Stimulated activated CD8-positive, alpha-beta memory T cell treated with anti-CD3 and anti-CD28 coated beads, Interleukin-4, amount 100 ng/mL, for 1 hour (primary cell): ENCODE measurements around the gene GPR183.

Source experiments
- DNase-seq, 2 donors: peaks; one replicate each; pipeline ENCODE4 v3.0.0-alpha.2; 2020; ENCODE audit warnings: low read depth in 2 of 2, low spot score in 1 of 2

The GPR183 gene

DNA sequence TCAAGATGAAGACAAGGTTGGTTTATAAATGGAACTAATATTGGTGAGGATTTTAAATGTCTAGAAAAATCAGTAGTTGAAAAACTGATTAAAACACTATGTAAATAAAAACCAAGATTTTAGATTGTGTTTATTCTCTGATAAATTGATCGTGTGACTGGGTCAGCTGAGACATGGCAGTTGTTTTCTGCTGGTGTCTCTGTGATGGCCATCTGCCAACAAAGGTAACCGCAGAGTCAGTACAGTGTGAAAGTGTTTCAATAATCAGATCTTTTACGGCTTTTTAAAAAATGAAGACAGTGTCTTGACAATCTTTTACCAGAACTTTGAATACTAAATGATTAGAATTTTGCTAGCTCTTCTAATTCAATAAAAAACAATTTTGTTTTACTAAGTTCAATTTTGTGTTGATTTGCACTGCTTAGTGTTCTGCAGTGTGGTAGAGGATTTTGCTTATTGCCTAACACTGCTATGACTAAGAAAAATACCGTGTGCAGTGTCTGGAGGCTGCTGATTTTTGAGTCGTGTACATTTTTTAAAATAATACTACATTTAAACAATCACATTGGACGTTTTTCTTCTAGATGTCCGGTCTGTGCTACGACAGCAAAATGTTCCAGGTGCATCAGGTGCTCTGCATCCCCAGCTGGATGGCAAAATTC, 32.7 kb upstream of the GPR183 start:
- DNase-seq = no peak

DNA sequence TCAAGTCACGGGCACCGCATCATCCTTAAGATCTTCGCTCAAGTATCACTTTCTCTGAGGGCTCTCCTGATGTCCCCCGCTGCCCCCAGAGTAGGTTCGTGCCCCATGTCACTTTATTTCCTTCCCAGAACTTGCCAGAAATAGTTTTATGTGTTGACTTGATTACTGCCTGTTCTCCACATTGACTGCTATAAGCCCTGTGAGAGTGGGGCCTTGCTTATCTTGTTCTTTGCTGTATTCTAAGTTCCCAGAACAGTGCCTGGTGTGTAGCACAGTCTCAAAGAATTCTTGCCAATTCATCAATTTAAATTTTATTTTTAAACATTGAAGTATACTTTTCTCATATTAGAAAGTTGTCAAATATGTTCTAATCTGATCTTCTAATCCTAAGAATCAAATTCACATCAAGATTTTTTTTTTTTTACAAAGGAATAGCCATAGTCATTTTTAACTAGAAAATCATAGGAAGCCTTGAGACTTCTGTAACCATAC, 32.1 kb upstream of the GPR183 start:
- DNase-seq = no peak

DNA sequence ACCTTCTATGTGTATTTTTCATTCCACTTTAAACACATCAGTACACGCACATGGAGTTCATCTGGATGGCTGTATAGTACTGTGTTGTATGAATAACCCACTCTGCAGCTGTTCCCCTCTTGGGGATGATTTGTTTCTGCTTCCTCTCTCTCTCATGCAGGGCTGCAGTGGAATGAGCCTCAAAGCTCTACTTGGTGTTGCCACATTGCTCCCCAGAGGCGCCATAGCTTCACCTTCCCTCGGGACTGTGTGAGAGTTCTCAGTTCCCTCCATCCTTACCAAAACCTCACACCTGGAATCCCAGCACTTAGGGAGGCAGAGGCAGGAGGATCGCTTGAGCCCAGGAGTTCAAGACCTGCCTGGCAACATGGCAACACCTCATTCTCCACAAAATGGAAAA, 28.4 kb upstream of the GPR183 start:
- DNase-seq = no peak

DNA sequence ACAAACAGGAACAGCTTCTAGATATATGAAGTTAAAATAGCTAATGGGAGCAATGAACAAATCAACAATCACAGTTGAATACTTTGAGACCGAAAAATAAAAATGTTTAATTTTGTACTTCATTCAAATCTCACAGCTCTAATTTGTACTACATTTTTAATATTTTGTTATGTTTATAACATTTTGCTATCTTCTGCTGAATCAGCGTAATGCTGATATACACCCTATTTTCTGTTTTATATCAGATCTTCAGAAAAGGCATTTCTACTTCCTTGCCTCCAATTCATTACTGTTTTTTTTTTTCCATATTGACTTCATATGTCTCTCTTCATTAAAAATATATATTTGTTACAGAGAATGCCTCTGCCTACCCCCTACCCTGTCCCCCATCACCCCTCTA, 27.9 kb upstream of the GPR183 start:
- no peak for DNase-seq

DNA sequence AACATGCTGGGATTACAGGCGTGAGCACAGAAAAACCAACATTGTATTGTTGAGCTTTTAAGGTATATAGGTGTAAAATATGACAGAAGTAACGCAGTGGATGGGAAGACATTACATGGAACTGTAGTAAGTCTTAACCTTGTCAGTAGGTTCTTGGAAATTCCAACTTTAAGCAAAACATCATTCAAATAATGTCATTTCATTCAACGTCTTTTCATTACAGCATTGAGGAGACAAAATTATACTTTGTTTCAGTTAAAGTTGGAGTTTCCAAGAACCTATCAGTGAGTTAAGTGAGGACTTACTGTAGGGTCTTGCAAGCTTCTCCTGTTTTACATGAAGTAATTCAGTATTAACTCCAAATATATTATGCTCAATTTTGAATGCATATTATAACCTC, 27.0 kb upstream of the GPR183 start:
- DNase-seq = no peak

DNA sequence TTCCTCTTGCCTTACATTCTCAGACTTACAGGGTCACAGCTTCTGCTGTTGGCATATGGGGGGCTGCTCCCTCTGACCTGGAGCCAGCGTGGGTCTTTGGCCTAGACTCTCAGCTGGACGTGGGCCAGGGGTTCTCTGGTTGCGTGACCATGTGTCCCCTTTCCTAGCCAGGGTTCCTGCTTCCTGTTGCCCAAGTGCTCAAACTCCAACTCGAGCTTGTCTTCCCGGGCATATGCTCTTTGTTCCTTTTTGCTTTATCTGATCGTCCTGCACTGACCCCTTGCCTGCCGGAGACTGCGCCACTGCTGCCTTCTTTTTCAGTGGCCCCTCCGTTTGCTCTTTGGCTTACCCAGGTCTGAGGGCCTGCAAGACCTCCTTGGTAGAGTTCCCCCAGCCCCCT, 25.3 kb upstream of the GPR183 start:
- DNase-seq = no peak

DNA sequence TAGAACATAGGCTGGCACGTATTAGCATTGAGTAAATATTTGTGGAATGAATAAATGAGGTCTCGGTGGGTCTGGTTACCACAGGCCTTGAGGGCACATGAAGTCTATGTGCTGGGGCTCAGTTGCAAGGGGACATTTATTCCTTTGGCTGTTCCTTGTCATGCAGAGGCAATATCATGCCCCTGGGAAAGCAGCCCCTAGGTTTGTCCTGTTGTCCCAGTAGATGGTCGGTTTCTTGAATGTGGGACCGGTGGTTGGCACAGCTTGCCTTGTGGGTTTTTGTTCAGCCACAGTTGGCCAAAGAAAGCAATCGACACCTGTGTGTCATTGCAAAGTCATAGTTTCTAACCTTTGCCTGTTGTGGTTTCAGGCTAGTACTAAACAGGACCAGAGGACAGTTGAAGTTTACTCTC, 24.7 kb upstream of the GPR183 start:
- DNase-seq = no peak

DNA sequence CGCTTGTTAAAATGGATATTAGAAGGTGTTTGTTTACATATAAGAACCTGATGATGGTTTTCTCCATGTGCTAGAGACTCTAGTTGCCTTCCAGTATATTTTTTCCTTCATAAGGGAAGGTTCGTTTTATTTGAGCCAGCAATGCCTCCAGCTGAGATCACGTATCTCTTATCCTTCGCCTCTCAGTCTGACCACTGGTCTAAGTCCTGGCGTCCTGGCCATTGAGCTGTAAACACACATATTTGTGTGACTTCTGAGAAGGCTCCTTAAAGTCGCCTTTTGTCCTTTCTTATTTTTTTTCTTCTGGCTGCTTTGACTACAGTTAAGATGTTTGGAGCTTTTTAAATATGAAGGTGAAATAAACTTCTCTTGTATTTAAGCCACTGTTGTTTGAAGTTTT, 23.7 kb upstream of the GPR183 start:
- no peak for DNase-seq

DNA sequence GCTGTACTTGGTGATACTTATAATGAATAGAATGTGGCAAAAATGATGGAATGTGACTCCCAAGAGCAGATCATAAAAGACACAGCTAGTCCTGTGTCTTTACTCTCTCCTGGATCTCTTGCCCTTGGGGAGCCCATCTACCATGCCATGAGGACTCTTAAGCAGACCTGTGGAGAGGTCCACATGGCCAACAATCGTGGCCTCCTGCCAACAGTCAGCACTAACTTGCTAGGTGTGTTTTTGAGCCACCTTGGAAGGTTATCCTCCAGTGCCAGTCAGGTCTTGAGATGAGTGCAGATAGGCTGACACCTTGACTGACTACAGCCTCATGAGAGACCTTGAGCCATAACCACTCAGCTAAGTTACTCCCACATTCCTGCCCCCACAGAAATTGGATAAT, 22.3 kb upstream of the GPR183 start:
- DNase-seq = no peak

DNA sequence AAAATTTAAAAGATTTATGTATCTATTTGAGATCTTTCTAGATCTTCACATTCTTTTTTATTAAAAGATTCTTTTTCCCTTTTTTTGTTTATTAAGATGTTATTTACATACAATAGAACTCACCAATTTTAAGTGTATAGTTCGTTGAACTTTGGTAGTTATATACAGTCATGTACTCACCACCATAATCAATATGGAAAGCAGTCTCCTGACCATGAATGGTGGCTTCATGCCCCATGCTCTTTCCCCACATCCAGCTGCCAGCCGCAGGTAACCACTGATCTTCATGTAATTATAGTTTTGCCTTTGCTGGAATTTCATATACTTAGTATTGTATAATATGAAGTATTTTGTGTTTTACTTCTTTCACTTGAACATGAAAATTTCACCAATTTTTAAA, 20.6 kb upstream of the GPR183 start:
- DNase-seq = no peak

DNA sequence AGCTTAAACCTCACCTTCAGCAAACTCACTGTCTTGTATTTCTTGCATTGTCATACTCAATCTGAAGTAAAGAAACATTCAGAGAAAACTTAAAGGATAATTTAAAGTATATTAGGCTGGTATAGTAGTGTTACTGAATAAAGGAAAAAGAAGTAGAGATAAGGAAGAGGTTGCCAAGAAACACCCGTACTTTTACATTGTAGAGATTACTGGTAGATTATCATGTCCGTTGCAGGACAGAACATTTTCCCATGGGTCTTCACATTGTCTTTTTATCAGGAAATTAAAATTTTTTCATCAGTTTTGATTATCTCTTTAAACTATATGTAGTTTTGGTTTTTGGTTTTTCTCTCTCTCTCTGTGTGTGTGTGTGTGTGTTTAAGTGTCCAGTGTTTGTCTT, 19.9 kb upstream of the GPR183 start:
- DNase-seq = no peak

DNA sequence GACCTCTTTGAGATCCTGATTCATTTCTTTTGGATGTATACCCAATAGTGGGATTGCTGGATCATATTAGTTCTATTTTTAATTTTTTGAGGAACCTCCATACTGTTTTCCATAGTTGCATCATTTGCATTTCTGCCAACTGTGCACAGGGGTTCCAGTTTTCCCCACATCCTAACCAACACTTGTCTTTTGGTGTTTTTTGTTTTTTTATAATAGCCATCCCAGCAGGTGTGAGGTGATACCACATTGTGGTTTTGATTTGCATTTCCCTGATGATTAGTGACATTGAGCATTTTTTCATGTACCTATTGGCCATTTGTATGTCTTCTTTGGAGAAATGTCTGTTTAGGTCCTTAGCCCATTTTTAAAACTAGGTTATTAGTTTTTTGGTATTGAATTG, 18.8 kb upstream of the GPR183 start:
- no peak for DNase-seq

DNA sequence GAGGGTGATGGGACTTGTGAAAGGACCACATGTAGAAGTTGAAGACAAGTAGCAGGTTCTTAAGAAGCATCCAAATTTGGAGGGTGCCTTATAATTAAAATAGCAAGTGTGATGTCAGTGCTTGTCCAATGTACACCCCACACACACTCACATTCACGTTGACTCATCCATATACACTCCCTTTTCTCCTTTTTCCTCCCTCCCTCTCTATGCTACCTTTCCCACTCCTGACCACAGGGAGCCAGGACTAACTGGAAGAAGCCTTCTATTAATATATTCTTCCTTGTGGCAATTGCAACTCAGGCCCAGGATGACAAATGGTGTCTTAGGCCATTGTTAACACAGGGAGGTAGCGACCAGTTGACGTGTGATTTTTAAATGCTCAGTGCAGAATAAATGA, 16.3 kb upstream of the GPR183 start:
- no peak for DNase-seq

DNA sequence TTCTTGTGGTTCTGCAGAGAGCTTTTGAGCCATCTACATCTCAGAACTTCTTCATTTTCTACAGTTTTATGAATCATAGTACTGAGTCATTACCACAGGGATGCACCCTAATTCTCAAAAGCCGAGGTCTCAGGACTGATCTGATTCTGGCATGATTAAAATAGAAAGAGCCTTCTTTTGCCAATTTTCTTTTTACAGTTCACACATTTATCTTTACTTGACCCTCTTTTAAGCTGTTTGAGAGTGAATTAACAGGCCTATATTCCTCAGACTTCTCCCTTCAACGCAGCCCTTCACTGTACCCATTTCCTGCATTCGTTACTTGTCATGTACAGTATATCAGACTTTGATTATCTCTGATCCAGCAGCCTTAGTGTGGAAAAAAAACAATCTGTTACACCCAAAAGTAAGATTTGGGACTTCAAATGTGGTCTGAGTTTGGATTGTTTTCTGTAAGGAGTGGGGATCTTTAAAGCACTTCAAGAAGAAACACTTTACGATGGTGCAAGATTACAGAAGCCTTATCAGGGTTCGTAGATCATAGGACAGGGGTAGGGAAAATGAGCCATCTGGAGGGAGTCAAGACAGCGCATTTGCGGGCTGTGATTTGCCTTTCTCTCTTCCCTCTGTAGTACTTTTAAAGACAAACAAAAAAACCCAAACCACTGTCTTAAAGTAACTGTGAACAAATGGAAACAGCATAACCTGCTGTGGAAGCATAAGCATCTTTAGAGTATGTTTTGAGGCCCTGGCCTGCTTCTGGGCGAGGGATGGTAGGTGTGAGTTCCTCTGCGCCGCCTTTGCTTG, 15.3 kb upstream of the GPR183 start:
- DNase-seq = no peak

DNA sequence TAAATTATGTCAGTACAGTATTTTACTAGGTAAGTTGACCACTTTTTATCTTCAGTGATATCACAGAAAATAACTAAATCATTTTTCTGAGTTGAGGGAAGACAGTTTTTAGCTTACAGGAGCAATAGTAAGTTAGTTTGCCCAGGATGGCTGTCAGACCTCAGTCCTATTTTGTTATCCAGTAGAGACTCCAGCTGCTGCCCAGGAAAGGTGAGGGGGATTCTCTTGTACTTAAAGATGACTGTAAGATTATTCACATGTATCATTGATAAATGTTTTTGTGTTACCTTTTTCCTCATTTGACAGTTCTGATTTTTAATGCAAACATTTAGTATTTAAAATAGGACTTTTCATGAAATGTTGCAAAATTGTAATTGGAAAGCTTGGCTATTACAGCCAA, 14.5 kb upstream of the GPR183 start:
- no peak for DNase-seq

DNA sequence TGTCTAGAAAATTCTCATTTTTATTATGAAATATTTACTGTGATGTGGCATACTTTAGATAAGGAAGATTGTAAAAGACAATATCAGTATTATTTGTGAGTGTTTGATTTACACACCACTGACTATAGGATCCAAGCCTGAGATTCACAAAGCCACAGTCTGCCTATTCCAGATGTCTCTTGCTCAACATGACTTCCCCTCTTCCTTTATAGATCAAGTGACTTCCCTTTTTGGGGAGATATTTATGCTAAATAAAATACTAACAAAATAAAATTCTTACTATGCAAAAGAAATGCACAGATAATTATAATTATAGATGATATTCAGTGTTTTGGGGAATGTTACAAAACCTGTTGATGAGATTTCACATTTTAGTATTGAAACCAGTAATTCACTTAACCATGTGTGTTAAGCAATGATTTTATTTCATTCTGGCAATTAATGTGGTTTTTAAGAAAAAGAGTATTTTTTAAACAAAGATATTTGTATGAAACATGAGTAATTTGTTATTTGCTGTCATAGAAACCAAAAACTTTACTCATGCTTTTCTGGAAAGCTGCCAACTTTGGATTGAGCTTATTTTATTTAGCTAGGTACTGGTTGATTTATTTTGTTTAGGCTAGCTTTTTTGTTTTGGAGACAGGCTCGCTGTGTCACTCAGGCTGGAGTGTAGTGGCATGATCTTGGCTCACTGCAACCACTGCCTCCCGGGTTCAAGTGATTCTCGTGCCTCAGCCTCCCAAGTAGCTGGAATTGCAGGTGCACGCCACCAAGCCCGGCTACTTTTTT, 13.7 kb upstream of the GPR183 start:
- no peak for DNase-seq

DNA sequence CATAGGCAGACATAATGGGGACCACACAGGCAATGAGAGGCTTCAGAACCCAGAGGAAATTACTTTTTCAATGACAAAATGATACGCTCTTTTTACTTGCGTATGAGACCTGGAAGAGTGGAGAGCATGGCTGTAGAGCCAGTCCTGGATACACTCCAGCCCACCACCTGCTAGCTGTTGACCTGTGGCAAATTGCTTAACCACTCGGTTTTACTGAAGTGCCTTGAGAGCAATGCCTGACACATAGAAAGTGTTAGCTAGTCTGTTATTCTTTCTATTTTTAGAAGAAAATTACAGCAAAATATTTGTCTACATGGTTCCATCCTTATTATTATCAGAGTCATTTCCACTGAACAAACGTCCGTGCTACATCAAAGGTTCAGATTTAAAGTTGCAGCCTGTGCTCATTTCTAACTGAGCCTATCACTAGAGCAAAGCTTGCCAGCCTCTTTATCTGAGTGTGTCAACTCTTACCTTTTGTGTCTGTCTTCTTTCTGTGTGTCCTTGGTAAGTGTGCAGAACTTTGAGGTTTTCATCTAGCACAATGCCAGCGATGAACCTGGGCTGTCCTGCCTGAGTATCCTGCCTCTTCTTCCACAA, 9.6 kb upstream of the GPR183 start:
- DNase-seq = no peak

DNA sequence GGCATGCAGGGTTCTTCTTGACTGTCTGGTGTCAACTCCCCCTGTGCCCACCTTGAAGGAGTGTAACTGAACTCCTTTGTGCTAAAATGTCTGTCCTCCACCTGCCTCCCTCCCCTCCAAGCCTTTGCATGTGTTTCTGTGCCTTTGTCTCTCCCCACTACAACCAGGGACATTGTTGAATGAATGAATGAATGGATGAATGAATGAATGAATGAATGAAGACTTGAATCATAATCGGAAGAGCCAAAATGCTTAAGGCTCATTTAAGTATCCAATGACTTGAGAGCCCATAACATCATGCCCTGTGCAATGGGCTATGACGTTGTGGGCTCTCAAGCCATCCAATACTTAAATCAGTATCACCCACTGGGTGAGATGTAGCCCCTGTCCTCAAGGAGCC, 9.0 kb upstream of the GPR183 start:
- no peak for DNase-seq

DNA sequence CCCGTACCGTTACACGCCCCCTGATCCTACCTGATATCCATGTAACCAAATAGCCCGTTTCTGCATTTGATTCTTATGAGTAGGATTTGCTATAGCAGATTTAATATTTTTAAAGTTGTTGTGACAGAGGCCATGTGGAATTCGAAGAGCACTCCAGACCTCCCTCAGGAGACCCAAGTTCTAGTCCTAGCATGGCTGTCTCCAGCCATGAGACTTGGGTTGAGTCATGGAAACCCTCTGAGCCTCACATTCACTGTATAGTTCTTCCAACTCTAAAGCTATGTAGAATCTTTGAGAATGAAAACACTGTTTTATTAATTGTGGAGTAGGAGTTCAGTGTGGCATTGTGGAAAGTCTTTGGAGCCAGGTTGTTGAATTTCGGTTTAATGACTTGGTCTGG, 8.0 kb upstream of the GPR183 start:
- no peak for DNase-seq

DNA sequence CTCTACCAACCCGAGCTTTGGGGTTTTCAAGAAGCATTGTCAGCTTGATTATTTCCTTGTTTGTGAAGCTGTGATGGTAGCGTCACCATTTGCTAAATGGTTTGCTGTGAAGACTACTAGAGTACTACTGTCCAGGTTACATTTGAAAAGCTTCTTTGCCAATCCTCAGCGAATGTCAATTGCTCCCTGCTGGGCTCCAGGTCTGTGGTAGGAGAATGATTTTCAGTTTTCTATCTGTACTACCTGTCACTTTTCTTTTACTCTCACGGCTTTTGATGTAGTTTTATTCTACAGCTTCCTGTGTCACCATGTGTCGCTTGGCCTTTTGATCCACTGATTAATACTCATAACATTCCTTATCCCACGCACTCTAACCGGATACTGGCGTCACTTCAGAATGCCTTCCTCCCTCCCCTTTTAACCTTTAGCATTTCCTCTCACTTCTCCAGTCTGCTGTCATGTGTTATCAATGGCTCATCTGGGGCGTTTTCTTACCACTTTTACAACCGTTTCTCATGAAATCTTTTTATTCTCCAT, 7.5 kb upstream of the GPR183 start:
- DNase-seq = no peak

DNA sequence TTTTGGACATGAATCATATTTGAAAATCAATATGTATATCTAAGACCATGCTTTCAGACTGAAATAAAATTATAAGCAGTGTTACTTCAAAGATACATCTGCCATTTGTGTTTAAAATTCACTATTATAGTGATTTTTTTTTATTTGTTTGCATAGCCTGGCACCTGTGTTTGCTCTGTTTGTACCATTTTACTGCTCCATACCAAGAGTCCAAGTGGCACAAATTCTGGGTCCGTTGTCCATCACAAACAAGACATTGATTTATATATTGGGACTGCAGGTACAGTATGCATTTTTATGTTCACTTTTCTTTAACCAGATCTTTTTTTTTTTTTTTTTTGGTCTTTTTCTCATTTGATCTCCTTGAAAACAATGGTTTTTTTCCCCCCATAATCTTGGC, 6.7 kb upstream of the GPR183 start:
- DNase-seq = no peak
